Gastroesophageal sphincter (tissue), 4 donors: ENCODE results near the gene METTL6. TPM values are rescaled to one million over a fixed set of nuclear protein-coding genes. Genes with fewer than 3 reads are reported as not detected.
"Not testable (repeated sequence)": the region's sequence is repeated elsewhere in the genome, so short reads cannot be mapped to it uniquely, and the experiment has no call there.

ENCODE experiments used
- ATAC-seq: fragments of 150-250 bp; one replicate; pipeline ENCODE4 v1.9.1; 2016; ENCODE audit warnings: mild to moderate bottlenecking, moderate library complexity
- H3K27ac ChIP-seq, 4 donors: fragments of 200-600 bp; sonication (generic) in 3 of 4; 1 replicate in 3 of 4; 2 replicates in 1 of 4; pipeline ENCODE4 v1.5.1; 2016 to 2019
- H3K27me3 ChIP-seq: fragments of 200-600 bp; sonication (generic); one replicate; pipeline ENCODE4 v1.5.1; 2019
- H3K36me3 ChIP-seq, 2 donors: fragments of 200-600 bp; sonication (generic); one replicate each; pipeline ENCODE4 v1.5.1; 2019; ENCODE audit warnings: control low read depth in 1 of 2
- H3K4me1 ChIP-seq, 3 donors: fragments of 200-600 bp; sonication (generic); 1 replicate in 2 of 3; 2 replicates in 1 of 3; pipeline ENCODE4 v1.5.1; 2016 to 2019; ENCODE audit warnings: control low read depth in 2 of 3
- H3K4me3 ChIP-seq, 2 donors: fragments of 200-600 bp; sonication (generic); one replicate each; pipeline ENCODE4 v1.5.1; 2019; ENCODE audit warnings: mild to moderate bottlenecking in 1 of 2, moderate library complexity in 1 of 2
- H3K9me3 ChIP-seq, 3 donors: fragments of 200-600 bp; sonication (generic); one replicate each; pipeline ENCODE4 v1.5.1; 2017 to 2019; ENCODE audit warnings: control low read depth in 2 of 3
- EP300 ChIP-seq: sonication (generic); formaldehyde crosslinking; IDR thresholded peaks from one replicate; pipeline ENCODE4 v1.6.1; 2017; ENCODE audit warnings: antibody characterized with exemption, mild to moderate bottlenecking
- POLR2A ChIP-seq, 2 donors: fragments of 450-650 bp; IDR thresholded peaks; one replicate each; pipeline ENCODE4 v1.6.1; 2017; ENCODE audit warnings: antibody characterized with exemption in 2 of 2, mild to moderate bottlenecking in 2 of 2, moderate library complexity in 1 of 2
- POLR2AphosphoS5 ChIP-seq: sonication (generic); formaldehyde crosslinking; IDR thresholded peaks from one replicate; pipeline ENCODE4 v1.6.1; 2017; ENCODE audit warnings: antibody characterized with exemption
- WGBS, 2 donors: methylation state at CpG; one replicate each; pipeline ENCODE4 v1.1.5; 2018; ENCODE audit warnings: low coverage in 1 of 2; 5-methylcytosine and 5-hydroxymethylcytosine counted together
- total RNA-seq, 4 donors: library from RNA; depleted of rRNA; stranded (reverse); fragments of >200 nt; gene quantifications; one replicate each; pipeline ENCODE4 v1.1.0, GENCODE V29; 2016
- TF ChIP-seq, protein P1 (sequence below), 4 experiments: fragments of 200-600 bp in 2 of 4; fragments of 450-650 bp in 2 of 4; sonication (generic) in 1 of 4; IDR thresholded peaks; one replicate each; pipeline ENCODE4 v1.5.1; 2017 to 2019; ENCODE audit warnings: antibody characterized with exemption in 4 of 4, mild to moderate bottlenecking in 2 of 4, moderate library complexity in 2 of 4

Gene METTL6
- total RNA-seq, 4 donors from 2014 or later = 9.0 to 17.1 (median 11.7) TPM

DNA sequence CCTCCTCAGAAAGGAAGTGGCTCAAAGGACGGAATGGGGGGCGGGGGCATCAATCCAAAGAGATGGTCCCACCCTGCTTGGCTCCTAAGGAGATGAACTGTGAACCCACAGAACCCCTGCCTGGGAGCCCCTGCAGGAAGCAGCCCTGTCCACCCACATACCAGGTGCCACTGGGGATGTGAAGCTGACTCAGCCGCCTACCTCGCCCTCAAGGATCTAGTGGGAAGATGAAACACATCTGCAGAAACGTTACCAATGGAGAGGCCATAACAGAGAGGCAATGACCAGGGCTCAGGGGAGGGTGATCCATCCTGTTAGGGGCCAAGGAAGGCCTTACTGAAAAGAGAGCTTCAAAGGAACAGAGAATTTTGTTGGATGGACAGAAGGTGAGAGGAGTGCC lies 35.1 kb upstream of the METTL6 start:
- Histone ChIP-seq H3K27me3 (no peaks in the 10 kb centered on the region), H3K4me1 (no peaks in the 10 kb centered on the region), H3K36me3 (peaks cover 0 to 26% of the 10 kb centered on the region in 2 donors), H3K27ac (no peak overlapping the region), H3K4me3 (no peak overlapping the region), H3K9me3 (no peaks in the 10 kb centered on the region)
- no peak for ATAC-seq
- TF ChIP-seq POLR2A (IDR thresholded peaks at IDR 0.05) (no peak), POLR2AphosphoS5 (no peak), EP300 (no peak)
- TF ChIP-seq, protein P1, sequence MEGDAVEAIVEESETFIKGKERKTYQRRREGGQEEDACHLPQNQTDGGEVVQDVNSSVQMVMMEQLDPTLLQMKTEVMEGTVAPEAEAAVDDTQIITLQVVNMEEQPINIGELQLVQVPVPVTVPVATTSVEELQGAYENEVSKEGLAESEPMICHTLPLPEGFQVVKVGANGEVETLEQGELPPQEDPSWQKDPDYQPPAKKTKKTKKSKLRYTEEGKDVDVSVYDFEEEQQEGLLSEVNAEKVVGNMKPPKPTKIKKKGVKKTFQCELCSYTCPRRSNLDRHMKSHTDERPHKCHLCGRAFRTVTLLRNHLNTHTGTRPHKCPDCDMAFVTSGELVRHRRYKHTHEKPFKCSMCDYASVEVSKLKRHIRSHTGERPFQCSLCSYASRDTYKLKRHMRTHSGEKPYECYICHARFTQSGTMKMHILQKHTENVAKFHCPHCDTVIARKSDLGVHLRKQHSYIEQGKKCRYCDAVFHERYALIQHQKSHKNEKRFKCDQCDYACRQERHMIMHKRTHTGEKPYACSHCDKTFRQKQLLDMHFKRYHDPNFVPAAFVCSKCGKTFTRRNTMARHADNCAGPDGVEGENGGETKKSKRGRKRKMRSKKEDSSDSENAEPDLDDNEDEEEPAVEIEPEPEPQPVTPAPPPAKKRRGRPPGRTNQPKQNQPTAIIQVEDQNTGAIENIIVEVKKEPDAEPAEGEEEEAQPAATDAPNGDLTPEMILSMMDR (IDR thresholded peaks at IDR 0.05) = no peak
- 43% methylated on average over 1 of the region's 5 CpGs; no CpG with 5 or more reads in 1 of the 2 donors for WGBS, 2 donors

DNA sequence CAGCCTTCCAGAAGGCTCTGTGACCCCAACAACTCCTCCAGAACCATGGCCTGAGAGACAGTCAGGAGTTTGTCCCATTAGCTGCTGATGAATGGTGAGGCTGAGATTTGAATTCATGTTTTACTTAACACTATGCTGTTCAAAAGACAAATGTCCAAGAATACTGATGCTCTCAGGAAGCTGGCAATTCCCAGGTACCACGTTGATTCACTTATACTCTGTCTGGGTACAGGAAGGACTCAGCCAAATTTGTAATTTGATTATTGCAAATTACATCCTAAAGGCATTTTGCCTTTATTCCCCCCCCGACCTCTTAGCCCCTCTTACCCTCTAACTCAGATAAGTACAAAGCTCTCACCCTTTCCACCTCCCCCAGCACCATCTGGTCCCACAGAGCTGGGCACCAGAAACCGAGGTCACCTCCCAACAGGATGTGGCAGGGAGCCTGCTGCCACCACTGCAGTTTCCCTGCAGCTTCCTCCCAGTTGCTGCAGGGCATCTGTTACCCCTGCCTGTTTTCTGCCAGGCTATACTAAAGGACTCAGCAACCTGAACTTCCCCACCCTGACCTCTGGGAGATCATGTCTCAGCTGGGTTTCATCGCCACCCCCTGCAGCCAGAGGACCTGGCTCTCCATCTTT lies 33.7 kb upstream of the METTL6 start:
- no peaks in the 10 kb centered on the region for H3K4me1 ChIP-seq
- WGBS, 2 donors = 57 to 76% methylated on average over 2 to 3 of the region's 4 CpGs
- H3K27ac ChIP-seq = no peak overlapping the region
- H3K27me3 ChIP-seq = no peaks in the 10 kb centered on the region
- no peaks in the 10 kb centered on the region for H3K9me3 ChIP-seq
- TF ChIP-seq EP300 (no peak), POLR2AphosphoS5 (no peak), POLR2A (IDR thresholded peaks at IDR 0.05) (no peak)
- TF ChIP-seq, protein P1 (IDR thresholded peaks at IDR 0.05) = no peak
- H3K36me3 ChIP-seq = peaks cover 0 to 31% of the 10 kb centered on the region in 2 donors
- ATAC-seq = no peak
- H3K4me3 ChIP-seq = no peak overlapping the region

DNA sequence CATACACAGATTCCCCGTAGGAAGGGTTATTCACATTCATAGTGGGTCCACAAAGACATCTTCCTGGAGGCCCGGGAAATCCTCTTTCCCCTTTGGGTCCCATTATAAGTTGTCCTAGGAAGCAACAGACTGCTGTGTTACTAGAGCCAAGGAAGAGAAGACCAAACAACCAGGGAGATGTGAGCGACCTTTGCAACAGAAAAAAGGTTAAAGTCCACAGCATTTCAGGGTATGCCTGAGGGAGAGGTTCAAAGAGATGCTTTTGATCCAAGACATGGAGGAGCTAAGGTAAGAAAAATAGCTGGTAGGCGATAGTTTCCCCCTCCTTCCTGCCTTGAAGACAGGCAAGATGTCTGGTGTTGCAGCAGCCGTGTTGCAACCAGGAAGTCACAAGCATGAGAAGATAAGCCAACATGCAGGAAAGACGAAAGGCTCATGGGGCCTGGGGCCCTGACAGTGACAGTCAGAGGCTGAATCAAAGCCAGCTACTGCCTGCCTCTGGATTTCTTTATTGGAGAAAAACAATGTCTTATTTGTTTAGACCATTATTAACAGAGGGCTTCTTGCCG lies 31.0 kb upstream of the METTL6 start:
- H3K4me1 ChIP-seq = no peaks in the 10 kb centered on the region
- TF ChIP-seq EP300 (no peak), POLR2A (IDR thresholded peaks at IDR 0.05) (no peak), POLR2AphosphoS5 (no peak)
- TF ChIP-seq, protein P1 (IDR thresholded peaks at IDR 0.05) = no peak
- H3K4me3 ChIP-seq = no peak overlapping the region
- no peaks in the 10 kb centered on the region for H3K27me3 ChIP-seq
- no peaks in the 10 kb centered on the region for H3K9me3 ChIP-seq
- 93 to 98% methylated on average over 5 to 7 of the region's 7 CpGs for WGBS, 2 donors
- H3K27ac ChIP-seq = no peak overlapping the region
- ATAC-seq = no peak
- H3K36me3 ChIP-seq = peaks cover 0 to 40% of the 10 kb centered on the region in 2 donors

DNA sequence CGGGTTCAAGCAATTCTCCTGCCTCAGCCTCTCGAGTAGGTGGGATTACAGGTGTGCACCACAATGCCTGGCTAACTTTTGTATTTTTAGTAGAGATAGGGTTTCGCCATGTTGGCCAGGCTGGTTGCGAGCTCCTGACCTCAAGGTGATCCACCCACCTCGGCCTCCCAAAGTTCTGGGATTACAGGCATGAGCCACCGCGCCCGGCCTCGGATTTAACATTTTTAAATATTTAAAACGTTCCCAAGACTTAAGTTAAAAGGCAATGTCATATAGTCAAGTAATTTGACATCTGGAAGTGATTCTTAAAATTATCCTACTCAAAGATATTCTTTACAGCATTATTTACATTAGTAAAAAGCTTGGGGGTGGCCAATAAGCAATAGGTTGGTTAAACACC lies 29.6 kb upstream of the METTL6 start:
- not testable (repeated sequence) for ATAC-seq, H3K4me1 ChIP-seq, H3K27ac ChIP-seq, H3K9me3 ChIP-seq, H3K4me3 ChIP-seq, H3K27me3 ChIP-seq
- H3K36me3 ChIP-seq = peaks cover 0 to 52% of the 10 kb centered on the region in 2 donors
- WGBS, 2 donors = 91 to 94% methylated on average over 8 to 9 of the region's 10 CpGs

DNA sequence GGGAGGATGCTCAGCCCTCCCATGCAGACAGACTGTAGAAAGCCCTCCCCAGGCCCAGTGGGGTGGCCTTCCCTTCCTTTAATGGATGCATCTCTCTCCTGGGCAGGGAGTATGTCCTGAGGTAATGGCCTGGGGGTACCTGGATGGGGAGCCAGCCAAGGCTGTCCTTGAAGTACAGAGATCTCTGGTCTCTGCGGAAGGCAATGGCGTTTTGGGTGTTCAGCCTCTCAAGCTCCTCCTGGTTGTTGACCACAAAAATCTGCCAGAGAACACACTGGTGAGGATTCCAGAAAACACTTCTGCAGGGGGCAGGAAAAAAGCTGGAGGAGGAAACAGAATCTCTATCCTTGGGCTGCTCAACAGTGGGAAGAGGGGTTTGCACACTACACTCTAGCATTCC lies 29.0 kb upstream of the METTL6 start:
- WGBS, 2 donors = 100% methylated on average over 1 of the region's 2 CpGs; no CpG with 5 or more reads in 1 of the 2 donors
- Histone ChIP-seq H3K4me1 (no peaks in the 10 kb centered on the region), H3K27me3 (no peaks in the 10 kb centered on the region), H3K27ac (no peak overlapping the region), H3K36me3 (peaks cover 0 to 58% of the 10 kb centered on the region in 2 donors), H3K4me3 (no peak overlapping the region), H3K9me3 (no peaks in the 10 kb centered on the region)
- TF ChIP-seq POLR2A (IDR thresholded peaks at IDR 0.05) (no peak), EP300 (no peak)
- TF ChIP-seq, protein P1 (IDR thresholded peaks at IDR 0.05) = no peak
- ATAC-seq = no peak
